ENCODE measurements around the gene IRS1.

DNA sequence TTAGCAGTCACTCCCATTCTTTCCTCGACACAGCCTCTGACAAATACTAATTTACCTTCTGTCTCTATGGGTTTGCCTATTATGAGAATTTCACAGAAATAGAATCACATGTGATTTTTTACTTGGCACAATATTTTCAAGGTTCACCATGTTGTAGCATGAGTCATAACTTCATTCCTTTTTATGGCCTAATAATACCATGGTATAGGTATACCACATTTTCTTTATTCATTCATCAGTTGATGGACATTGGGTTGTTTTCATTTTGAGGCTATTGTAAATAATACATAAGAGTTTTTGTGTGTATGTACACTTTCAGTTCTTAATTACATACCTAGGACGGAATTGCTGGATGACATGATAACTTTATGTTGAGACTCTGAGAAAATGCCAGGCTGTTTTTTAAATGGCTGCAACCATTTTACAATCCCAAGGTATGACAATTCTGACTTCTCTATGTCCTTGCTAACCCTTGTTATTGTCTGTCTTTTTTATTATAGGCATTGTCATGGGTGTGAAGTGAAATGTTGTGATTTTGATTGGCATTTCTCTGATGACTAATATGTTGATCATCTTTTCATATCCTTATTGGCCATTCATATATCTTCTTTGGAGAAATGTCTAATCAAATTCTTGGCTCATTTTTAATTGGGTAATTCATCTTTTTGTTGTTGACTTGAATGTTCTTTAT is 87.9 kb downstream of the IRS1 start:
- TF ChIP-seq, protein P1, sequence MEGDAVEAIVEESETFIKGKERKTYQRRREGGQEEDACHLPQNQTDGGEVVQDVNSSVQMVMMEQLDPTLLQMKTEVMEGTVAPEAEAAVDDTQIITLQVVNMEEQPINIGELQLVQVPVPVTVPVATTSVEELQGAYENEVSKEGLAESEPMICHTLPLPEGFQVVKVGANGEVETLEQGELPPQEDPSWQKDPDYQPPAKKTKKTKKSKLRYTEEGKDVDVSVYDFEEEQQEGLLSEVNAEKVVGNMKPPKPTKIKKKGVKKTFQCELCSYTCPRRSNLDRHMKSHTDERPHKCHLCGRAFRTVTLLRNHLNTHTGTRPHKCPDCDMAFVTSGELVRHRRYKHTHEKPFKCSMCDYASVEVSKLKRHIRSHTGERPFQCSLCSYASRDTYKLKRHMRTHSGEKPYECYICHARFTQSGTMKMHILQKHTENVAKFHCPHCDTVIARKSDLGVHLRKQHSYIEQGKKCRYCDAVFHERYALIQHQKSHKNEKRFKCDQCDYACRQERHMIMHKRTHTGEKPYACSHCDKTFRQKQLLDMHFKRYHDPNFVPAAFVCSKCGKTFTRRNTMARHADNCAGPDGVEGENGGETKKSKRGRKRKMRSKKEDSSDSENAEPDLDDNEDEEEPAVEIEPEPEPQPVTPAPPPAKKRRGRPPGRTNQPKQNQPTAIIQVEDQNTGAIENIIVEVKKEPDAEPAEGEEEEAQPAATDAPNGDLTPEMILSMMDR (IDR thresholded peaks at IDR 0.05; ENCODE audit: insufficient read depth, low read length, poor library complexity, severe bottlenecking): no peak
- TF ChIP-seq EZH2phosphoT487 (conservative IDR thresholded peaks at IDR 0.05; ENCODE audit: low read length): no peak

Data from SU-DHL-6 (cell line).